SK-N-SH treated with all-trans-retinoic acid at 6 μM for 48 hours (cell line): ENCODE results near the gene PRSS38.

Experiments
- ATAC-seq: fragments of 200-7000 bp; cut with Tn5 transposase; 3 replicates; pipeline ENCODE4 v1.9.1; 2020; ENCODE audit warnings: mild to moderate bottlenecking, moderate library complexity
- ARNTL ChIP-seq: fragments of 450-650 bp; formaldehyde crosslinking; IDR thresholded peaks from 2 replicates; pipeline ENCODE4 v1.5.0; 2020; ENCODE audit warnings: low read depth, mild to moderate bottlenecking, moderate library complexity, borderline replicate concordance
- BACH2 ChIP-seq: fragments of 250-450 bp; sonication (Bioruptor Pico); IDR thresholded peaks from 2 replicates; pipeline ENCODE4 v1.9.0; 2021; ENCODE audit warnings: mild to moderate bottlenecking, borderline replicate concordance
- CSDC2 ChIP-seq: fragments of 250-450 bp; sonication (Bioruptor Pico); IDR thresholded peaks from 2 replicates; pipeline ENCODE4 v1.5.0; 2020; ENCODE audit warnings: mild to moderate bottlenecking, moderate library complexity
- ESRRG ChIP-seq: fragments of 250-450 bp; sonication (Bioruptor Pico); IDR thresholded peaks from 2 replicates; pipeline ENCODE4 v1.6.1; 2021; ENCODE audit warnings: mild to moderate bottlenecking
- GLIS3 ChIP-seq: fragments of 250-450 bp; sonication (Bioruptor Pico); IDR thresholded peaks from 2 replicates; pipeline ENCODE4 v1.5.0; 2020; ENCODE audit warnings: mild to moderate bottlenecking, moderate library complexity
- ISL1 ChIP-seq: fragments of 250-450 bp; sonication (Bioruptor Pico); IDR thresholded peaks from 2 replicates; pipeline ENCODE4 v2.1.2; 2022; ENCODE audit warnings: mild to moderate bottlenecking, moderate library complexity
- OSR1 ChIP-seq: fragments of 250-450 bp; sonication (Bioruptor Pico); IDR thresholded peaks from 2 replicates; pipeline ENCODE4 v1.8.0; 2022; ENCODE audit warnings: moderate library complexity, mild to moderate bottlenecking, inconsistent platforms
- PPARA ChIP-seq: fragments of 250-450 bp; sonication (Bioruptor Pico); IDR thresholded peaks from 2 replicates; pipeline ENCODE4 v1.5.0; 2020; ENCODE audit warnings: mild to moderate bottlenecking, borderline replicate concordance
- RARB ChIP-seq: fragments of 250-450 bp; sonication (Bioruptor Pico); IDR thresholded peaks from 2 replicates; pipeline ENCODE4 v1.8.0; 2021; ENCODE audit warnings: mild to moderate bottlenecking, moderate library complexity
- SNAI2 ChIP-seq: fragments of 250-450 bp; sonication (Bioruptor Pico); IDR thresholded peaks from 2 replicates; pipeline ENCODE4 v1.5.0; 2020; ENCODE audit warnings: mild to moderate bottlenecking, moderate library complexity
- TCF4 ChIP-seq: fragments of 250-450 bp; sonication (Bioruptor Pico); IDR thresholded peaks from 2 replicates; pipeline ENCODE4 v1.8.0; 2021; ENCODE audit warnings: mild to moderate bottlenecking, moderate library complexity, borderline replicate concordance
- TOX ChIP-seq: fragments of 250-450 bp; sonication (Bioruptor Pico); IDR thresholded peaks from 2 replicates; pipeline ENCODE4 v1.8.0; 2021; ENCODE audit warnings: mild to moderate bottlenecking, moderate library complexity, borderline replicate concordance
- ZC3H10 ChIP-seq: fragments of 250-450 bp; sonication (Bioruptor Pico); IDR thresholded peaks from 2 replicates; pipeline ENCODE4 v1.5.1; 2021; ENCODE audit warnings: mild to moderate bottlenecking, moderate library complexity
- ZFP3 ChIP-seq: fragments of 250-450 bp; sonication (Bioruptor Pico); IDR thresholded peaks from 2 replicates; pipeline ENCODE4 v1.5.0; 2020; ENCODE audit warnings: mild to moderate bottlenecking, moderate library complexity
- ZNF565 ChIP-seq: fragments of 450-650 bp; formaldehyde crosslinking; conservative IDR thresholded peaks from 2 replicates; pipeline ENCODE4 v1.5.0; 2020; ENCODE audit warnings: low read depth, mild to moderate bottlenecking, moderate library complexity
- ZNF70 ChIP-seq: fragments of 450-650 bp; formaldehyde crosslinking; IDR thresholded peaks from 2 replicates; pipeline ENCODE4 v1.5.0; 2020; ENCODE audit warnings: mild to moderate bottlenecking, moderate library complexity
- ZNF8 ChIP-seq: fragments of 450-650 bp; formaldehyde crosslinking; IDR thresholded peaks from 2 replicates; pipeline ENCODE4 v1.5.0; 2020; ENCODE audit warnings: mild to moderate bottlenecking, moderate library complexity
- TF ChIP-seq, protein P1 (sequence below): fragments of 250-450 bp; sonication (Bioruptor Pico); IDR thresholded peaks from 2 replicates; pipeline ENCODE4 v1.8.0; 2021; ENCODE audit warnings: low read depth, mild to moderate bottlenecking, moderate library complexity, borderline replicate concordance
- TF ChIP-seq, protein P2 (sequence below): fragments of 250-450 bp; sonication (Bioruptor Pico); IDR thresholded peaks from 2 replicates; pipeline ENCODE4 v1.5.1; 2020; ENCODE audit warnings: low read depth, mild to moderate bottlenecking, moderate library complexity
- TF ChIP-seq, protein P3 (sequence below): fragments of 250-450 bp; sonication (Bioruptor Pico); IDR thresholded peaks from 2 replicates; pipeline ENCODE4 v1.5.1; 2021; ENCODE audit warnings: mild to moderate bottlenecking, moderate library complexity
- TF ChIP-seq, protein P4 (sequence below): fragments of 250-450 bp; sonication (Bioruptor Pico); IDR thresholded peaks from 2 replicates; pipeline ENCODE4 v1.8.0; 2020; ENCODE audit warnings: mild to moderate bottlenecking, moderate library complexity, borderline replicate concordance
- TF ChIP-seq, protein P5 (sequence below): fragments of 250-450 bp; sonication (Bioruptor Pico); IDR thresholded peaks from 2 replicates; pipeline ENCODE4 v1.5.0; 2020; ENCODE audit warnings: mild to moderate bottlenecking, moderate library complexity

Gene PRSS38

DNA sequence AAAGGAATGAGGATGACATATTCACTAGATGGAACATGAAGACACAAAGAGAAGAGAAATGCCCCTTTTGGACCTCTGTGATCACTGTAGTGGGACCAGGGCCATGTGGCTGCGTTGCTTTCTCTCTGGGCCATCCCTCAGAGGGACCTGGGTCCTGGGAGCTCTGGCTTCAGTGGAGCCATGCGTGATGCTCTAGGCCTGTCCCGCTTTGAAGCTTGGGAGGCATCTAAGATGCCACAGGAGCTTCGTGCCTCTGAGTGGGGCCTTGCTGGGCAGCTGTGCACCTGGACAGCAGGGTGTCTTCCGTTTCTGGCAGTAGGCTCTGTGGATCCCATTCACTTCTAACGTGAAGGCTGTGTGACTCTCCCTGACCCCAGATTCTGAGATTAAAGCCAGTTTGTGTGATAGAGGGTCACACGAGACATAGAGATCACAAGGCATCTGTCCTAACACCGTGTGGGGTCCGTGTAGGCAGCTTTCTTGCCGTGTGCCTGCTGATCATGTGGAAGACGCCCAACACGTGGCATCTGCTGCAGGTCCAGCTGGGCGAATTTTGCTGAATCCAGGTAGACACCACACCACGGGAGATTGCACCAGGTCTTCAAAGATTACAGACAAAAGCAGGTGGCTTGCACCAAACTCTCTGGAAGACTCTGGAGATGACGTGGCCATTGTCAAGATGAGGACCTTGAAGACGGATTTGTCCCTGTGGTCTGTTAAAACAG lies 17.2 kb upstream of the PRSS38 start:
- ATAC-seq = no peak
- TF ChIP-seq ZNF70 = no peak
- no peak for TF ChIP-seq ISL1 (CRISPR knock-in tag)
- no peak for TF ChIP-seq ZNF565 (CRISPR knock-in tag)
- TF ChIP-seq, protein P1, sequence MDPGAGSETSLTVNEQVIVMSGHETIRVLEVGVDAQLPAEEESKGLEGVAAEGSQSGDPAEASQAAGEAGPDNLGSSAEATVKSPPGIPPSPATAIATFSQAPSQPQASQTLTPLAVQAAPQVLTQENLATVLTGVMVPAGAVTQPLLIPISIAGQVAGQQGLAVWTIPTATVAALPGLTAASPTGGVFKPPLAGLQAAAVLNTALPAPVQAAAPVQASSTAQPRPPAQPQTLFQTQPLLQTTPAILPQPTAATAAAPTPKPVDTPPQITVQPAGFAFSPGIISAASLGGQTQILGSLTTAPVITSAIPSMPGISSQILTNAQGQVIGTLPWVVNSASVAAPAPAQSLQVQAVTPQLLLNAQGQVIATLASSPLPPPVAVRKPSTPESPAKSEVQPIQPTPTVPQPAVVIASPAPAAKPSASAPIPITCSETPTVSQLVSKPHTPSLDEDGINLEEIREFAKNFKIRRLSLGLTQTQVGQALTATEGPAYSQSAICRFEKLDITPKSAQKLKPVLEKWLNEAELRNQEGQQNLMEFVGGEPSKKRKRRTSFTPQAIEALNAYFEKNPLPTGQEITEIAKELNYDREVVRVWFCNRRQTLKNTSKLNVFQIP (CRISPR knock-in tag) = no peak
- no peak for TF ChIP-seq OSR1
- no peak for TF ChIP-seq SNAI2
- TF ChIP-seq BACH2 (CRISPR knock-in tag) = no peak
- TF ChIP-seq GLIS3 (CRISPR knock-in tag) = no peak
- TF ChIP-seq, protein P2, sequence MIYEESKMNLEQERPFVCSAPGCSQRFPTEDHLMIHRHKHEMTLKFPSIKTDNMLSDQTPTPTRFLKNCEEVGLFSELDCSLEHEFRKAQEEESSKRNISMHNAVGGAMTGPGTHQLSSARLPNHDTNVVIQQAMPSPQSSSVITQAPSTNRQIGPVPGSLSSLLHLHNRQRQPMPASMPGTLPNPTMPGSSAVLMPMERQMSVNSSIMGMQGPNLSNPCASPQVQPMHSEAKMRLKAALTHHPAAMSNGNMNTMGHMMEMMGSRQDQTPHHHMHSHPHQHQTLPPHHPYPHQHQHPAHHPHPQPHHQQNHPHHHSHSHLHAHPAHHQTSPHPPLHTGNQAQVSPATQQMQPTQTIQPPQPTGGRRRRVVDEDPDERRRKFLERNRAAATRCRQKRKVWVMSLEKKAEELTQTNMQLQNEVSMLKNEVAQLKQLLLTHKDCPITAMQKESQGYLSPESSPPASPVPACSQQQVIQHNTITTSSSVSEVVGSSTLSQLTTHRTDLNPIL (CRISPR knock-in tag) = no peak
- no peak for TF ChIP-seq ZC3H10
- no peak for TF ChIP-seq ARNTL
- no peak for TF ChIP-seq ESRRG (CRISPR knock-in tag)
- TF ChIP-seq CSDC2 (CRISPR knock-in tag) = no peak
- TF ChIP-seq, protein P3, sequence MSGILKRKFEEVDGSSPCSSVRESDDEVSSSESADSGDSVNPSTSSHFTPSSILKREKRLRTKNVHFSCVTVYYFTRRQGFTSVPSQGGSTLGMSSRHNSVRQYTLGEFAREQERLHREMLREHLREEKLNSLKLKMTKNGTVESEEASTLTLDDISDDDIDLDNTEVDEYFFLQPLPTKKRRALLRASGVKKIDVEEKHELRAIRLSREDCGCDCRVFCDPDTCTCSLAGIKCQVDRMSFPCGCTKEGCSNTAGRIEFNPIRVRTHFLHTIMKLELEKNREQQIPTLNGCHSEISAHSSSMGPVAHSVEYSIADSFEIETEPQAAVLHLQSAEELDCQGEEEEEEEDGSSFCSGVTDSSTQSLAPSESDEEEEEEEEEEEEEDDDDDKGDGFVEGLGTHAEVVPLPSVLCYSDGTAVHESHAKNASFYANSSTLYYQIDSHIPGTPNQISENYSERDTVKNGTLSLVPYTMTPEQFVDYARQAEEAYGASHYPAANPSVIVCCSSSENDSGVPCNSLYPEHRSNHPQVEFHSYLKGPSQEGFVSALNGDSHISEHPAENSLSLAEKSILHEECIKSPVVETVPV (CRISPR knock-in tag) = no peak
- TF ChIP-seq, protein P4, sequence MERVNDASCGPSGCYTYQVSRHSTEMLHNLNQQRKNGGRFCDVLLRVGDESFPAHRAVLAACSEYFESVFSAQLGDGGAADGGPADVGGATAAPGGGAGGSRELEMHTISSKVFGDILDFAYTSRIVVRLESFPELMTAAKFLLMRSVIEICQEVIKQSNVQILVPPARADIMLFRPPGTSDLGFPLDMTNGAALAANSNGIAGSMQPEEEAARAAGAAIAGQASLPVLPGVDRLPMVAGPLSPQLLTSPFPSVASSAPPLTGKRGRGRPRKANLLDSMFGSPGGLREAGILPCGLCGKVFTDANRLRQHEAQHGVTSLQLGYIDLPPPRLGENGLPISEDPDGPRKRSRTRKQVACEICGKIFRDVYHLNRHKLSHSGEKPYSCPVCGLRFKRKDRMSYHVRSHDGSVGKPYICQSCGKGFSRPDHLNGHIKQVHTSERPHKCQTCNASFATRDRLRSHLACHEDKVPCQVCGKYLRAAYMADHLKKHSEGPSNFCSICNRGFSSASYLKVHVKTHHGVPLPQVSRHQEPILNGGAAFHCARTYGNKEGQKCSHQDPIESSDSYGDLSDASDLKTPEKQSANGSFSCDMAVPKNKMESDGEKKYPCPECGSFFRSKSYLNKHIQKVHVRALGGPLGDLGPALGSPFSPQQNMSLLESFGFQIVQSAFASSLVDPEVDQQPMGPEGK (CRISPR knock-in tag) = no peak
- TF ChIP-seq TCF4 = no peak
- no peak for TF ChIP-seq RARB (CRISPR knock-in tag)
- no peak for TF ChIP-seq PPARA (CRISPR knock-in tag)
- TF ChIP-seq, protein P5, sequence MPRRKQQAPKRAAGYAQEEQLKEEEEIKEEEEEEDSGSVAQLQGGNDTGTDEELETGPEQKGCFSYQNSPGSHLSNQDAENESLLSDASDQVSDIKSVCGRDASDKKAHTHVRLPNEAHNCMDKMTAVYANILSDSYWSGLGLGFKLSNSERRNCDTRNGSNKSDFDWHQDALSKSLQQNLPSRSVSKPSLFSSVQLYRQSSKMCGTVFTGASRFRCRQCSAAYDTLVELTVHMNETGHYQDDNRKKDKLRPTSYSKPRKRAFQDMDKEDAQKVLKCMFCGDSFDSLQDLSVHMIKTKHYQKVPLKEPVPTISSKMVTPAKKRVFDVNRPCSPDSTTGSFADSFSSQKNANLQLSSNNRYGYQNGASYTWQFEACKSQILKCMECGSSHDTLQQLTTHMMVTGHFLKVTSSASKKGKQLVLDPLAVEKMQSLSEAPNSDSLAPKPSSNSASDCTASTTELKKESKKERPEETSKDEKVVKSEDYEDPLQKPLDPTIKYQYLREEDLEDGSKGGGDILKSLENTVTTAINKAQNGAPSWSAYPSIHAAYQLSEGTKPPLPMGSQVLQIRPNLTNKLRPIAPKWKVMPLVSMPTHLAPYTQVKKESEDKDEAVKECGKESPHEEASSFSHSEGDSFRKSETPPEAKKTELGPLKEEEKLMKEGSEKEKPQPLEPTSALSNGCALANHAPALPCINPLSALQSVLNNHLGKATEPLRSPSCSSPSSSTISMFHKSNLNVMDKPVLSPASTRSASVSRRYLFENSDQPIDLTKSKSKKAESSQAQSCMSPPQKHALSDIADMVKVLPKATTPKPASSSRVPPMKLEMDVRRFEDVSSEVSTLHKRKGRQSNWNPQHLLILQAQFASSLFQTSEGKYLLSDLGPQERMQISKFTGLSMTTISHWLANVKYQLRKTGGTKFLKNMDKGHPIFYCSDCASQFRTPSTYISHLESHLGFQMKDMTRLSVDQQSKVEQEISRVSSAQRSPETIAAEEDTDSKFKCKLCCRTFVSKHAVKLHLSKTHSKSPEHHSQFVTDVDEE = no peak
- TF ChIP-seq ZNF8 (CRISPR knock-in tag) = no peak

DNA sequence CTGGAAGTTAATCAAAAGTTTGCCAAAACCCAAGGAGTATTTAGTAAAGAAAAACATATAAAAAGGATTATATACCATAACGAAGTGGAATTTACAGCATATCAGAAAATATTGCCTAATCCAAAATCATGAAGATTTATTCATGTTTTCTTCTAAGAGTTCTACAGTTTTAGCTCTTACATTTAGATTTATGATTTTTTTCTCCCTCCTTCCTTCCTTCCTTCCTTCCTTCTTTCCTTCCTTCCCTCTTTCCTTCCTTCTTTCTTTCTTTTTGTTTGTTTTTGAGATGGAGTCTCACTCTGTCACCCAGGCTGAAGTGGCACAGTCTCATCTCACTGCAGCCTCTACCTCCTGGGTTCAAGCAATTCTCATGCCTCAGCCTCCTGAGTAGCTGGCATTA lies 15.7 kb upstream of the PRSS38 start:
- no peak for TF ChIP-seq ZC3H10
- TF ChIP-seq, protein P2 (CRISPR knock-in tag) = no peak
- TF ChIP-seq ESRRG (CRISPR knock-in tag) = no peak
- no peak for TF ChIP-seq ZFP3 (CRISPR knock-in tag)
- no peak for TF ChIP-seq RARB (CRISPR knock-in tag)
- no peak for TF ChIP-seq GLIS3 (CRISPR knock-in tag)
- TF ChIP-seq BACH2 (CRISPR knock-in tag) = no peak
- no peak for TF ChIP-seq TOX (CRISPR knock-in tag)
- ATAC-seq = no peak
